HUES6 (cell line): Measurements from ENCODE around the gene PRPF4.

Experiments used
- H3K27ac ChIP-seq: 2 replicates; pipeline ENCODE4 v1.7.0; 2013; ENCODE audit warnings: low read depth, mild to moderate bottlenecking, low read length, inconsistent platforms
- H3K27me3 ChIP-seq: 2 replicates; pipeline ENCODE4 v1.6.1; 2013; ENCODE audit warnings: low read length; ENCODE audit not compliant: control insufficient read depth, insufficient read depth
- H3K36me3 ChIP-seq: 2 replicates; pipeline ENCODE4 v1.6.1; 2013; ENCODE audit warnings: low read length; ENCODE audit not compliant: control insufficient read depth, insufficient read depth
- H3K4me1 ChIP-seq: 2 replicates; pipeline ENCODE4 v1.6.1; 2013; ENCODE audit warnings: low read length; ENCODE audit not compliant: control insufficient read depth, insufficient read depth
- H3K4me3 ChIP-seq: 2 replicates; pipeline ENCODE4 v1.5.1; 2013; ENCODE audit warnings: low read depth, low read length
- H3K9ac ChIP-seq: one replicate; pipeline ENCODE4 v1.6.1; 2013; ENCODE audit warnings: mild to moderate bottlenecking, low read length
- H3K9me3 ChIP-seq: 2 replicates; pipeline ENCODE4 v1.6.1; 2013; ENCODE audit warnings: low read depth, low read length; ENCODE audit not compliant: control insufficient read depth, insufficient read depth

PRPF4 gene

GRCh38 chr9:113337714-113338113 lies 62.3 kb downstream of the PRPF4 start:
- no peaks in the 10 kb centered on the region for H3K36me3 ChIP-seq
- no peak overlapping the region for H3K4me3 ChIP-seq

GRCh38 chr9:113340011-113340699 lies 64.7 kb downstream of the PRPF4 start, which contains the start of gene WDR31:
TSS of gene WDR31 (minus strand) at chr9:113340275. CDS start at chr9:113332022, 8,253 bp downstream.
- H3K27ac ChIP-seq: no peak within 1 kb of the TSS
- peak within 1 kb of the TSS; percentile 98 for H3K4me3 ChIP-seq
- no peaks in the 10 kb centered on the region for H3K36me3 ChIP-seq

More at GRCh38 chr9:113337714-113338113, 62.3 kb downstream of the PRPF4 start:
- Histone ChIP-seq H3K4me1 (no peaks in the 10 kb centered on the region), H3K9ac (no peak overlapping the region), H3K9me3 (no peaks in the 10 kb centered on the region), H3K27me3 (peaks cover 9% of the 10 kb centered on the region; the same call in 1 of the 2 replicates), H3K27ac (no peak overlapping the region)

GRCh38 chr9:113341712-113342410 lies 66.4 kb downstream of the PRPF4 start:
- Histone ChIP-seq H3K9me3 (no peaks in the 10 kb centered on the region), H3K27me3 (peaks cover 9% of the 10 kb centered on the region; the same call in 1 of the 2 replicates), H3K9ac (no peak overlapping the region), H3K4me1 (no peaks in the 10 kb centered on the region), H3K36me3 (no peaks in the 10 kb centered on the region), H3K4me3 (no peak overlapping the region), H3K27ac (no peak overlapping the region)

More at GRCh38 chr9:113340011-113340699, 64.7 kb downstream of the PRPF4 start, which contains the start of gene WDR31:
- Histone ChIP-seq H3K4me1 (no peaks in the 10 kb centered on the region), H3K9ac (peak within 1 kb of the TSS; percentile 80), H3K27me3 (peaks cover 9% of the 10 kb centered on the region; the same call in 1 of the 2 replicates), H3K9me3 (no peaks in the 10 kb centered on the region)
